Keratinocyte (primary cell): ENCODE results near the gene PALMD. TPM values are rescaled to one million over a fixed set of nuclear protein-coding genes. Genes with fewer than 3 reads are reported as not detected.

Experiments
- DNase-seq: peaks from one replicate; pipeline ENCODE4 v3.0.0-alpha.2; 2011; ENCODE audit warnings: low read depth, missing footprints, low spot score
- FAIRE-seq: peaks from 2 replicates; lab custom pipeline; 2011; peaks lifted over from hg19 to GRCh38; lab: Jason Lieb, UNC
- H2AFZ ChIP-seq: 2 replicates; pipeline ENCODE4 v1.6.0; 2012; ENCODE audit warnings: low read length, control low read depth, inconsistent platforms; ENCODE audit not compliant: control insufficient read depth
- H3K27ac ChIP-seq: 2 replicates; pipeline ENCODE4 v1.5.1; 2011; ENCODE audit warnings: low read length; ENCODE audit not compliant: control insufficient read depth, insufficient read depth
- H3K27me3 ChIP-seq: 3 replicates; pipeline ENCODE4 v1.6.0; 2011; ENCODE audit warnings: low read length; ENCODE audit not compliant: control insufficient read depth, insufficient read depth; ENCODE audit errors: extremely low read depth
- H3K36me3 ChIP-seq, 2 experiments: 2 replicates in 1 of 2; 3 replicates in 1 of 2; pipeline ENCODE4 v1.5.1; 2011; ENCODE audit warnings: low read length in 2 of 2, mild to moderate bottlenecking in 1 of 2; ENCODE audit not compliant: control insufficient read depth in 2 of 2, insufficient read depth in 2 of 2; ENCODE audit errors: extremely low read depth in 1 of 2
- H3K4me1 ChIP-seq: 3 replicates; pipeline ENCODE4 v1.5.1; 2011; ENCODE audit warnings: low read length; ENCODE audit not compliant: control insufficient read depth, insufficient read depth; ENCODE audit errors: extremely low read depth
- H3K4me2 ChIP-seq: 3 replicates; pipeline ENCODE4 v1.6.0; 2011; ENCODE audit warnings: low read depth, low read length; ENCODE audit not compliant: control insufficient read depth, insufficient read depth; ENCODE audit errors: extremely low read depth
- H3K4me3 ChIP-seq, 3 experiments: fragments of 200-600 bp in 1 of 3; sonication (generic) in 1 of 3; 2 replicates in 2 of 3; 3 replicates in 1 of 3; pipeline ENCODE4 v1.5.1; 2011 to 2016; ENCODE audit warnings: low read length in 3 of 3, mild to moderate bottlenecking in 3 of 3, control low read depth in 2 of 3, inconsistent platforms in 1 of 3, low read depth in 1 of 3, mixed read lengths in 1 of 3, mixed run types in 1 of 3, moderate library complexity in 1 of 3; ENCODE audit not compliant: control insufficient read depth in 2 of 3, insufficient read depth in 2 of 3; ENCODE audit errors: extremely low read depth in 1 of 3
- H3K79me2 ChIP-seq: 2 replicates; pipeline ENCODE4 v1.6.0; 2012; ENCODE audit warnings: low read length; ENCODE audit not compliant: control insufficient read depth, insufficient read depth
- H3K9ac ChIP-seq: 3 replicates; pipeline ENCODE4 v1.6.0; 2011; ENCODE audit warnings: low read length; ENCODE audit not compliant: control insufficient read depth, insufficient read depth; ENCODE audit errors: extremely low read depth
- H3K9me1 ChIP-seq: 3 replicates; pipeline ENCODE4 v1.6.0; 2011; ENCODE audit warnings: low read length; ENCODE audit not compliant: control insufficient read depth, insufficient read depth; ENCODE audit errors: extremely low read depth
- H3K9me3 ChIP-seq: 2 replicates; pipeline ENCODE4 v1.5.1; 2012; ENCODE audit warnings: low read depth, low read length; ENCODE audit not compliant: control insufficient read depth
- H4K20me1 ChIP-seq: 3 replicates; pipeline ENCODE4 v1.6.0; 2011; ENCODE audit warnings: low read length; ENCODE audit not compliant: control insufficient read depth, insufficient read depth; ENCODE audit errors: extremely low read depth
- EZH2 ChIP-seq: IDR thresholded peaks from one replicate; pipeline ENCODE4 v1.6.1; 2012; ENCODE audit warnings: inconsistent platforms, mild to moderate bottlenecking, low read length, moderate library complexity
- dilution Hi-C: fragments of 300-500 bp; cut with MboI; formaldehyde crosslinking; loops from one replicate; pipeline ENCODE4 v1.7.0; 2020; ENCODE audit warnings: low sequenced_read_pairs; ENCODE audit not compliant: extremely low pct_ligation_motif_present
- polyA plus RNA-seq, 5 experiments: library from polyadenylated mRNA; depleted of rRNA in 3 of 5; stranded (reverse) in 3 of 5; stranded (forward) in 1 of 5; unstranded in 1 of 5; fragments of >200 nt; gene quantifications; 1 replicate in 1 of 5; 2 replicates in 3 of 5; 3 replicates in 1 of 5; pipeline versions ENCODE4 v1.2.1 to v1.2.3, GENCODE V29; 2011 to 2012; ENCODE audit warnings: missing spikeins in 2 of 5, low read depth in 1 of 5, low replicate concordance in 1 of 5
- TF ChIP-seq, protein P1 (sequence below), 3 experiments: IDR thresholded peaks in 1 of 3; conservative IDR thresholded peaks in 1 of 3; optimal IDR thresholded peaks in 1 of 3; 2 replicates in 2 of 3; 3 replicates in 1 of 3; pipeline versions ENCODE3 to v1.5.1; 2011; ENCODE audit warnings: low read length in 3 of 3, mild to moderate bottlenecking in 3 of 3, moderate library complexity in 2 of 3, control low read depth in 1 of 3, inconsistent platforms in 1 of 3; ENCODE audit not compliant: insufficient read depth in 2 of 3; ENCODE audit errors: extremely low read depth in 1 of 3

PALMD gene
- polyA plus RNA-seq, 1 donor (not counting 4 experiments of a cell fraction or from before 2014, with no cell fraction given) = 6.8 TPM

- dilution Hi-C loops = no loop called here
- H3K79me2 ChIP-seq = no peaks in the 10 kb centered on the region
- H4K20me1 ChIP-seq = no peaks in the 10 kb centered on the region
- H3K36me3 ChIP-seq = peaks cover 0 to 4% of the 10 kb centered on the region in 2 experiments
- H3K4me2 ChIP-seq = no peak overlapping the region
- H3K27ac ChIP-seq = no peak overlapping the region
- DNase-seq (no peak), FAIRE-seq (no peak)
- H2AFZ ChIP-seq = no peak overlapping the region
- H3K4me1 ChIP-seq = no peaks in the 10 kb centered on the region
- TF ChIP-seq, protein P1, sequence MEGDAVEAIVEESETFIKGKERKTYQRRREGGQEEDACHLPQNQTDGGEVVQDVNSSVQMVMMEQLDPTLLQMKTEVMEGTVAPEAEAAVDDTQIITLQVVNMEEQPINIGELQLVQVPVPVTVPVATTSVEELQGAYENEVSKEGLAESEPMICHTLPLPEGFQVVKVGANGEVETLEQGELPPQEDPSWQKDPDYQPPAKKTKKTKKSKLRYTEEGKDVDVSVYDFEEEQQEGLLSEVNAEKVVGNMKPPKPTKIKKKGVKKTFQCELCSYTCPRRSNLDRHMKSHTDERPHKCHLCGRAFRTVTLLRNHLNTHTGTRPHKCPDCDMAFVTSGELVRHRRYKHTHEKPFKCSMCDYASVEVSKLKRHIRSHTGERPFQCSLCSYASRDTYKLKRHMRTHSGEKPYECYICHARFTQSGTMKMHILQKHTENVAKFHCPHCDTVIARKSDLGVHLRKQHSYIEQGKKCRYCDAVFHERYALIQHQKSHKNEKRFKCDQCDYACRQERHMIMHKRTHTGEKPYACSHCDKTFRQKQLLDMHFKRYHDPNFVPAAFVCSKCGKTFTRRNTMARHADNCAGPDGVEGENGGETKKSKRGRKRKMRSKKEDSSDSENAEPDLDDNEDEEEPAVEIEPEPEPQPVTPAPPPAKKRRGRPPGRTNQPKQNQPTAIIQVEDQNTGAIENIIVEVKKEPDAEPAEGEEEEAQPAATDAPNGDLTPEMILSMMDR (optimal IDR thresholded peaks at IDR 0.05 in 1 of 3, IDR thresholded peaks at IDR 0.05 in 1 of 3, conservative IDR thresholded peaks at IDR 0.05 in 1 of 3; ENCODE audit: extremely low read depth in 1 of 3, insufficient read depth in 2 of 3, low read length in 3 of 3) = no peak
- TF ChIP-seq EZH2 = no peak
- H3K27me3 ChIP-seq = no peaks in the 10 kb centered on the region
- H3K9me1 ChIP-seq = no peaks in the 10 kb centered on the region
- no peak overlapping the region for H3K9ac ChIP-seq
- no peak overlapping the region for H3K4me3 ChIP-seq
- no peaks in the 10 kb centered on the region for H3K9me3 ChIP-seq
Observed at GRCh38 chr1:99710994-99711393, 65.1 kb downstream of the PALMD start.

DNA sequence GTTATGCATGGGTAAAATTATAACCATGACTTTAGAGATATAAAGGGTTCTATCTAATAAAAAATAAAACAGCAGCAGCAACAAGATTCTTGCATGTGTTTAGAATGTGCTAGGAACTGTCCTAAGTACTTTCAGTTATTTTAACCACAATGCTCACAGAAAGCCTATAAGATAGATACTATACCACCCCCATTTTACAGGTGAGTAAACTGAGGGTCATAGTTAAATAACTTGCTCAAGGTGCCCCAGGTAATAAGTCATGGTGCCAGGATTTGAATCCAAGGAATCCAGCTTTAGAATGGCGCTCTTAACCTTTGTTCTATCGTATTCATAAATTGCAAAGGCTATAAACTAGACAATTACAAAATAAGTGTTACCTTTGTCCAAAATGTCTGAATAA, 67.1 kb downstream of the PALMD start:
- dilution Hi-C loops = no loop called here
- Histone ChIP-seq H3K9me3 (no peaks in the 10 kb centered on the region), H3K4me1 (no peaks in the 10 kb centered on the region), H3K27me3 (no peaks in the 10 kb centered on the region), H4K20me1 (no peaks in the 10 kb centered on the region), H3K79me2 (no peaks in the 10 kb centered on the region), H3K4me3 (no peak overlapping the region), H2AFZ (no peak overlapping the region), H3K9ac (no peak overlapping the region), H3K9me1 (no peaks in the 10 kb centered on the region), H3K4me2 (no peak overlapping the region), H3K36me3 (peaks cover 0 to 11% of the 10 kb centered on the region in 2 experiments), H3K27ac (no peak overlapping the region)
- DNase-seq (no peak), FAIRE-seq (no peak)
- TF ChIP-seq, protein P1 (optimal IDR thresholded peaks at IDR 0.05 in 1 of 3, IDR thresholded peaks at IDR 0.05 in 1 of 3, conservative IDR thresholded peaks at IDR 0.05 in 1 of 3; ENCODE audit: extremely low read depth in 1 of 3, insufficient read depth in 2 of 3, low read length in 3 of 3) = no peak
- no peak for TF ChIP-seq EZH2
